C4-2B (cell line): ENCODE results near the gene CCDC87.

ENCODE experiments used
- CTCF ChIP-seq: fragments of 450-650 bp; conservative IDR thresholded peaks from 2 replicates; pipeline ENCODE4 v1.5.1; 2017; ENCODE audit warnings: mild to moderate bottlenecking
- ZFX ChIP-seq: fragments of 450-650 bp; IDR thresholded peaks from 2 replicates; pipeline ENCODE4 v1.6.1; 2017

DNA sequence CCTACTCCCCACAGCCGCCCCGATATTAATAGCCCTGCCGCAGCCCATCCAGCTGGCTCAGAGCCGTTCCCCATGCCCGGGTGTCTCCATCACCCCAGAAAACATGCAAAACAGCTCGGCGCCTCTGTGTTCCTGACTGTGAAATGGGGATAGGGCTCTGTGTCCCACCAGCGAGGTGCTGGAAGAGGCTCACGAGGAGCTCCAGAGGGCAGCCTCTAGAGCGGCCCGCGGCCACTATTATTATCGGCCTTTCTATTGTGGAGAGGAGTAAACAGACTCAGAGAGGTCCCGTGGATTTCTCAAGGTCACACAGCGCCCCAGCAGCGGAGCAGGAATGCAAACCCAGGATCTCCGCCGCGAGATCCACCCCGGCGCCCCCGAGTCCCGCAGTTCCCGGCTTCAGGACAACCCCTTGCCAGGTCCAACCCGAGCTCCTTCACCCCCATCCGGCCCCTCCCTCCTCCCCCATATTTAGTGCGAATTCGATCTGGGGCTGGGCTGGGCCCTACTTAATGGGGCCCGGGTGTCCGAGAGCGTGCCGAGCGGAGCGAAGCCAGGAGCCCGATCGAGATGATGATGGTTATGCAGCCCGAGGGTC is 46.4 kb downstream of the CCDC87 start, which contains the start of gene ACTN3:
- TF ChIP-seq CTCF: no peak
- TF ChIP-seq ZFX: no peak
